ENCODE results near the gene SGSM2. TPM values are rescaled to one million over a fixed set of nuclear protein-coding genes. Genes with fewer than 3 reads are reported as not detected.

SGSM2 gene
- total and polyA plus RNA-seq, 12 donors, result 16.3 to 393 (median 52.9) TPM

GRCh38 chr17:2368359-2368758 is 31.1 kb downstream of the SGSM2 start:
- intact Hi-C loops (cut with DNase I), result no loop called here
- DNase-seq, result no peak
- Histone ChIP-seq H3K4me1 (replicated peaks in 1 of 2) (no peaks in the 10 kb centered on the region), H3K4me3 (no peak overlapping the region), H3K9me3 (replicated peaks in 1 of 3) (no peaks in the 10 kb centered on the region), H3K27ac (no peak overlapping the region), H3K36me3 (replicated peaks in 1 of 2) (peaks cover 0 to 30% of the 10 kb centered on the region in 2 donors), H3K27me3 (no peaks in the 10 kb centered on the region)
- WGBS, 4 donors, result 86 to 98% (median 88%) methylated on average over 1 to 8 of the region's 8 CpGs
- TF ChIP-seq CTCF (IDR thresholded peaks at IDR 0.05) (no peak), POLR2A (IDR thresholded peaks at IDR 0.05) (no peak)

DNA sequence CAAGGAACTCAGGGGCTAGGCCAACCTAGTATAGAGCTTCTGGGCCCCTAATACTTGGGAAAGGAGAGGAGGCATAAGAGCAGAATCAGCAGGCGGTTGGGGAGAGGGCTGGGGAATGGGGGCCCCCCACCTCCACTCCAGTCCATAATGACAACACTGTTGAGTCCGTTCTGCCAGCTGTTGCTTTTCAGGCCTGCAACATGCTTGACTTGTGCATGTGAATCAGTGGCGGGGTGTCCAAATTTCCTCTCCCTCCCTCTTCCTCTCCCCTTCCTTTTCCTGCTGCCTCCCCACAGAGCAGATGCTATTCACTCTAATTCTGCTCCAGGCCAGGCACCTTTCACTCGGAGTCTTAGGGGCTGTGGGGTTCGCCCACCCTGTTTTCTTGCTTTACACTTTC is 31.7 kb downstream of the SGSM2 start:
- Histone ChIP-seq H3K4me1 (replicated peaks in 1 of 2) (no peaks in the 10 kb centered on the region), H3K9me3 (replicated peaks in 1 of 3) (no peaks in the 10 kb centered on the region), H3K36me3 (replicated peaks in 1 of 2) (peaks cover 0 to 28% of the 10 kb centered on the region in 2 donors), H3K4me3 (no peak overlapping the region), H3K27me3 (no peaks in the 10 kb centered on the region), H3K27ac (no peak overlapping the region)
- 77 to 88% (median 82%) methylated on average over 5 of the region's 5 CpGs for WGBS, 4 donors
- TF ChIP-seq CTCF (IDR thresholded peaks at IDR 0.05), result no peak
- TF ChIP-seq POLR2A (IDR thresholded peaks at IDR 0.05), result no peak
- DNase-seq, result no peak
- intact Hi-C loops (cut with DNase I), result no loop called here

DNA sequence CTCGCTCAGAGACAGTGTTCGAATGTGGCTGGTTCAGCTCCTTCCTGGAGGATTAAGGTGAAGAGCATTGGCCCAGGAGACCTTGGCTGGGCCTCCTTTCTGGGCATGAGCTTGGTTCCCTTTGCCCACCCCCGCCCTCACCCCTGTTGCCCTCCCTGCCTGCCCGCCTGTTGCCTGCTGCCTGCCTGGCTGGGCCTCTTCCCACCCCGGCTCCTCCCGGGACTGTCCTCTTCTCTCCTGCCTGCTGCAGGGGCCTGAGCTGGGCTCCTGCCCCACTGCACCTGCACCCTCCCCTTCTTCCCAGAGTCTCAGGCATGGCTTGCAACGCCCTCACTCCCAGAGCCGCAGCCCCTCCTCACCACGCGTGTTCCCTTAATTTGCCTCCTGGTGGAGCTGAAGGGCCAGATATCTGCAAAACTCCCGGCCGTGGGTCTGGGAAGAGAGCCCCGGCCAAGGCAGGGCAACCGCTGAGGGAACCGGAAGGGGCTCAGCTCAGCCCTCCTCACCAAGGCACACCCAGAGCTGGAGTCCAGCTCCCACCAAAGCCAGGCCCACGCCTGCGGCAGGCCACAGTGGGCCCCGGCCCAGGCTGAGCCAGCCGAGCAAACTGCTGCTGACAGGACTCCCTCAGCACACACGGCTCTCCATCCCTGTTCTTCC is 32.4 kb downstream of the SGSM2 start:
- H3K4me3 ChIP-seq, result no peak overlapping the region
- intact Hi-C loops (cut with DNase I), result no loop called here
- peaks cover 0 to 24% of the 10 kb centered on the region in 2 donors for H3K36me3 ChIP-seq (replicated peaks in 1 of 2)
- H3K9me3 ChIP-seq (replicated peaks in 1 of 3), result no peaks in the 10 kb centered on the region
- 78 to 90% (median 85%) methylated on average over 15 to 20 of the region's 20 CpGs for WGBS, 4 donors
- TF ChIP-seq CTCF (IDR thresholded peaks at IDR 0.05) (no peak), POLR2A (IDR thresholded peaks at IDR 0.05) (no peak)
- no peaks in the 10 kb centered on the region for H3K27me3 ChIP-seq
- H3K4me1 ChIP-seq (replicated peaks in 1 of 2), result no peaks in the 10 kb centered on the region
- no peak for DNase-seq
- no peak overlapping the region for H3K27ac ChIP-seq

DNA sequence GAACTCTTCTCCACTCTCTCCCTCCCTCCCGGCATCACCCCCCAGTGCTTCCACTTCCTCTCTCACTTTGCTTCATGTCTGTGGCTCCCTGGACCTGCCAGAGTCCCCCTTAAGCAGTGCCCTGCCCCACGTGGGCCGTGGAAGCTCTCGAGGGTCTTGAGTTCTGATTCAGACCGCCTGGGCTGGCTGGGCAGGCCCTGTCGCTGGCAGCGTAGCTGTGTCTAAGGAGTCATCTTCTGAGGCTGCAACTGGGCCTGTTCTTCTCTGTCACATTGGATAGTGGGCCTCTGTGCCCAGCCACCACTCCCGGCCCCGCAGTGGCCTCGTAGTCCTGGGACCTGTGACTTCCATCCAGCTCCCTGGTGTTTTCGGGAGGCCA is 32.9 kb downstream of the SGSM2 start:
- Histone ChIP-seq H3K27me3 (no peaks in the 10 kb centered on the region), H3K4me3 (no peak overlapping the region), H3K9me3 (replicated peaks in 1 of 3) (no peaks in the 10 kb centered on the region), H3K36me3 (replicated peaks in 1 of 2) (peaks cover 0 to 22% of the 10 kb centered on the region in 2 donors), H3K27ac (no peak overlapping the region), H3K4me1 (replicated peaks in 1 of 2) (no peaks in the 10 kb centered on the region)
- 90 to 94% (median 90%) methylated on average over 7 to 11 of the region's 11 CpGs for WGBS, 4 donors
- no peak for DNase-seq
- intact Hi-C loops (cut with DNase I), result no loop called here
- TF ChIP-seq POLR2A (IDR thresholded peaks at IDR 0.05), result no peak
- TF ChIP-seq CTCF (IDR thresholded peaks at IDR 0.05), result no peak

Data from adrenal gland (tissue), 12 donors.